PFSK-1 (cell line): ENCODE results near the gene CCDC134.

Experiments used
- FOXP2 ChIP-seq: optimal IDR thresholded peaks from 2 replicates; pipeline ENCODE3; 2011; ENCODE audit warnings: borderline replicate concordance, control low read depth, inconsistent platforms; ENCODE audit not compliant: insufficient read depth; ENCODE audit errors: extremely low read length, extremely low read depth
- POLR2AphosphoS5 ChIP-seq: IDR thresholded peaks from 2 replicates; pipeline ENCODE4 v1.6.1; 2012; ENCODE audit warnings: low read depth, mild to moderate bottlenecking, control low read depth, low read length, moderate library complexity
- SIN3A ChIP-seq: IDR thresholded peaks from 2 replicates; pipeline ENCODE4 v1.6.1; 2012; ENCODE audit warnings: mild to moderate bottlenecking, low read length, moderate library complexity, borderline replicate concordance; ENCODE audit not compliant: insufficient read depth
- TAF1 ChIP-seq: IDR thresholded peaks from 2 replicates; pipeline ENCODE4 v1.6.1; 2012; ENCODE audit warnings: low read length, control low read depth, borderline replicate concordance; ENCODE audit not compliant: insufficient read depth
- TF ChIP-seq, protein P1 (sequence below), 2 experiments: IDR thresholded peaks; 2 replicates each; pipeline versions ENCODE4 v1.6.1 to v1.8.0; 2011 to 2012; ENCODE audit warnings: low read depth in 2 of 2, low read length in 2 of 2, control low read depth in 1 of 2, inconsistent platforms in 1 of 2, mild to moderate bottlenecking in 1 of 2, moderate library complexity in 1 of 2; ENCODE audit not compliant: insufficient read depth in 1 of 2

DNA sequence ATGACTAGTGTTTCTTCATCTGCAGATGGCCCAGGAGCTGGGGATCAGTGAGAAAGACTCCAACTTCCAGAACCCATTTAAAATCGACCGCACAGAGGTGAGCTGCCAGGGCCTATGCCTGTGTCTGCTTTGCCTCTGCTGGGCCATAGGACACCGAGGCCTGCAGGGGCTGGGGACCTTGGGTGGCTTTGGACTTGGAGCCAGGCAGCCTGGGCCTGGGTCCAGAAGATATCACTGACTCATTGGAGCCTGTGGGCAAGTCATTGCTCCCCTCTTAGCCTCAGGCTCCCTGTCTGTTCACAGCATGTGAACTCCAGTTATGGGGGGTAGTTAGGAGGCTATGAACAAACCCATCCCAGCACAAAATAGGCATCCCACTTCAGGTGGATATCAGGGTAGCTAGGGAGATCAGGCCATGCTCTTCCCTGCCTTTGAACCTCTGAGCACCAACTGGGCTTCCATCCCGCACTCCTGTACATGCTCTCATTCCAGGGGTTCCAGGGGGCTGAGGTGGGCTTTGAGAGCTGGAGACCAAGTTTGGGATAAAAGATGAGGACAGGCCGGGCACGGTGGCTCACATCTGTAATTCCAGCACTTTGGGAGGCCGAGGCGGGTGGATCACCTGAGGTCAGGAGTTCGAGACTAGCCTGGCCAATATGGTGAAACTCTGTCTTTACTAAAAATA, 13.4 kb downstream of the CCDC134 start:
- TF ChIP-seq POLR2AphosphoS5 (no peak), SIN3A (no peak), FOXP2 (no peak), TAF1 (no peak)
- TF ChIP-seq, protein P1, sequence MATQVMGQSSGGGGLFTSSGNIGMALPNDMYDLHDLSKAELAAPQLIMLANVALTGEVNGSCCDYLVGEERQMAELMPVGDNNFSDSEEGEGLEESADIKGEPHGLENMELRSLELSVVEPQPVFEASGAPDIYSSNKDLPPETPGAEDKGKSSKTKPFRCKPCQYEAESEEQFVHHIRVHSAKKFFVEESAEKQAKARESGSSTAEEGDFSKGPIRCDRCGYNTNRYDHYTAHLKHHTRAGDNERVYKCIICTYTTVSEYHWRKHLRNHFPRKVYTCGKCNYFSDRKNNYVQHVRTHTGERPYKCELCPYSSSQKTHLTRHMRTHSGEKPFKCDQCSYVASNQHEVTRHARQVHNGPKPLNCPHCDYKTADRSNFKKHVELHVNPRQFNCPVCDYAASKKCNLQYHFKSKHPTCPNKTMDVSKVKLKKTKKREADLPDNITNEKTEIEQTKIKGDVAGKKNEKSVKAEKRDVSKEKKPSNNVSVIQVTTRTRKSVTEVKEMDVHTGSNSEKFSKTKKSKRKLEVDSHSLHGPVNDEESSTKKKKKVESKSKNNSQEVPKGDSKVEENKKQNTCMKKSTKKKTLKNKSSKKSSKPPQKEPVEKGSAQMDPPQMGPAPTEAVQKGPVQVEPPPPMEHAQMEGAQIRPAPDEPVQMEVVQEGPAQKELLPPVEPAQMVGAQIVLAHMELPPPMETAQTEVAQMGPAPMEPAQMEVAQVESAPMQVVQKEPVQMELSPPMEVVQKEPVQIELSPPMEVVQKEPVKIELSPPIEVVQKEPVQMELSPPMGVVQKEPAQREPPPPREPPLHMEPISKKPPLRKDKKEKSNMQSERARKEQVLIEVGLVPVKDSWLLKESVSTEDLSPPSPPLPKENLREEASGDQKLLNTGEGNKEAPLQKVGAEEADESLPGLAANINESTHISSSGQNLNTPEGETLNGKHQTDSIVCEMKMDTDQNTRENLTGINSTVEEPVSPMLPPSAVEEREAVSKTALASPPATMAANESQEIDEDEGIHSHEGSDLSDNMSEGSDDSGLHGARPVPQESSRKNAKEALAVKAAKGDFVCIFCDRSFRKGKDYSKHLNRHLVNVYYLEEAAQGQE (IDR thresholded peaks at IDR 0.05; ENCODE audit: insufficient read depth in 1 of 2, low read depth in 2 of 2, low read length in 2 of 2): no peak
